HG02571 (cell line): Measurements from ENCODE around the gene OSBPL9.
"Not testable (repeated sequence)": the region's sequence is repeated elsewhere in the genome, so short reads cannot be mapped to it uniquely, and the experiment has no call there.

ENCODE experiments used
- ATAC-seq: cut with Tn5 transposase; IDR thresholded peaks from one replicate; pipeline ENCODE4 v1.9.1; 2021; ENCODE audit warnings: mild to moderate bottlenecking, moderate library complexity; ENCODE audit not compliant: unreplicated experiment

The OSBPL9 gene

DNA sequence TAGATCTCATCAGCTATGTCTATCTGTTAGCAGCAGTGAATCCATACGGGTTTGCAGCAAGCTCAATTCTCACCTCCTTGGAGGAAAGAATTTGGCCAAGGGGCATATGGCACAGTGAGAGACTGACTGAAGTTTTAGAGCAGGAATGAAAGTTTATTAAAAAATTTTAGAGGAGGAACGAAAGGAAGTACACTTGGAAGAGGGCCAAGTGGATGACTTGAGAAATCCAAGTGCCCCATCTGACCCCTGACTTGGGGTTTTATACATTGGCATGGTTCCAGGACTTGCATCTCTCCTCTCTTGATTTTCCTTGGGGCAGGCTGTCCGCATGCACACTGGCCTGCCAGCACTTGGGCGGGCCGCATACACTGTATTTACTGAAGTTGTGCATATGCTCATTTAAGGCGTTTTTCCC is 9.2 kb upstream of the OSBPL9 start:
- ATAC-seq: no peak

DNA sequence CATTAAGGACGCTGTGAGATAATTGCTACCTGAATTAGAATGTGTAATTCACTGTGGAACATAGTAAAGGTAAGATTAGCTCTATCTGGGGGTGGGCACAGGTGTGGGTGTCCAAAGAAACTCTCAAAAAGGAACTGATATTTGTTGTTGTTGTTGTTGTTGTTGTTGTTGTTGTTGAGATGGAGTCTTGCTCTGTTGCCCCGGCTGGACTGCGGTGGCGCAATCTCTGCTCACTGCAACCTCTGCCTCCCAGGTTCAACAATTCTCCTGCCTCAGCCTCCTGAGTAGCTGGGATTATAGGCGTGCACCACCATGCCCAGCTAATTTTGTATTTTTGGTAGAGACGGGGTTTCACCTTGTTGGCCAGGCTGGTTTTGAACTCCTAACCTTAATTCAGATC is 6.8 kb upstream of the OSBPL9 start:
- ATAC-seq: not testable (repeated sequence)

DNA sequence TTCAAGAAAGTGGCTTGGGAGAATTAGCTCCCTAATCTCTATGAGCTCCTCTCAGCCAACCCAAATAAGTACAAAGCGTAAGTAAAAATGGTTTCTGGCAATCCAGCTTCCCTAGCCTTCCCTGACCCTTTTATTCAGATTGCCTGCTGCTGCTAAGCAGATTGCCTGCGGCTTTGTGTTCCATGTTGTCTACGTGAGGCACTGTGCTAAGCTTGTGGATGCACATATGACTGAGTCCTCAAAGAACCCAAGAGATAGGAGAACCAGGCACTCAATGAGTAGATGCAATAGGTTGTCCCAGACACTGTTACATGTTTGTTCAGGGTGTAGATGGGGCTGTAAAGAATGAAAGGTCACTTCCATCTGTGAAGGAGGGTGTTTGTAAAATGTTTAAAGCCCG is 6.3 kb upstream of the OSBPL9 start:
- ATAC-seq: no peak

- no peak for ATAC-seq
Measured at GRCh38 chr1:51612447-51612961, 4.4 kb upstream of the OSBPL9 start.

- no peak for ATAC-seq
Measured at GRCh38 chr1:51615780-51616291, 1.1 kb upstream of the OSBPL9 start.

GRCh38 chr1:51616490-51616889 is 402 bp upstream of the OSBPL9 start:
- no peak for ATAC-seq

DNA sequence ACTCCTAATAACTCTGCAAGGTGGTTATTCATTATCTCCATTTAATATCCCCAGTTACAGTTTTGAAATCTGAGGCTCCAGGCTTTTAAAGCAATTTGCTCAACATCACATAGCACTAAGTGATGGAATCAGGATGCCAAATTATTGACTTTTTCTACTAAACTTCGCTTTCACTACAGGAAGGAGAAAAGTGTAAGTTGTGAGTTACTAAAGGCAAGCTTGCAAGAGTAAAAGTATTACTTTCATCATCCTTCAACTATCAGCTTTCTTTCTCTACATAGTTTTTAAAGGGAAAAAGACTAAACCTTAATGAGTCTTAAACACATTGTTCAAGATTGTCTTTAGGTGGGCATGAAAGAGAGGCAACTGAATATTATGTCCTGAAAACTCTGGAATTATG is 1.8 kb downstream of the OSBPL9 start:
- no peak for ATAC-seq

DNA sequence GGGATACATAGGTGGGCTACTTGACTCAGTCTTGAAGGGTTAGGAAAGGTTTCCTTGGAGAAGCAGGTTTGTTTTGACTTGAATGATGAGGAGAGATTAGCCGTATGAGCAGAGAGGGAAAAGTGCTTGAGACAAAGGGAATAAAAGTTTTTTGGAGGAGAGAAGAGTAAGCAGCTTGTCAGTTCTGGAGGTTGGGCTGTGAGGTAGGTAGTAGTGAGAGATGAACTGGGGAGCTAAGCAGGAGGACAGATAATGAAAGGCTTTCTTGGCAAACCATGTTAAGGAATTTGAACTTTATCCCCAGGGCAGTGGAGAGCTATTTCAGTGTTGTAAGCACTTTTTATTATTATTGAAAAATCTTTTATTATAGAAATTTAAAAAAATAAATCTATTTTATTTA is 3.6 kb downstream of the OSBPL9 start:
- no peak for ATAC-seq

DNA sequence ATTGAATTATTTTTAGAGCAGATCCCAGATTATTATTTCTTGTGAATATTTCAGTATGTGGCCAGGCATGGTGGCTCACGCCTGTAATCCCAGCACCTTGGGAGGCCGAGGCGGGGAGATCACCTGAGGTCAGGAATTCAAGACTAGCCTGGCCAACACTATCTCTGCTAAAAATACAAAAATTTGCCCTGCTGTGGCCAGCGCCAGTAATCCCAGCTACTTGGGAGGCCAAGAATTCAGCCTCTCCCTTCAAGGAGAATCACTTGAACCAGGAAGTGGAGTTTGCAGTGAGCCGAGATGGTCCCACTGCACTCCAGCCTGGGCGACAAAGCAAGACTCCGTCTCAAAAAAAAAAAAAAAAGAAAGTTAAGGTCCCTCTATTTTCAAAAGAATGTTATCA is 4.3 kb downstream of the OSBPL9 start:
- ATAC-seq: no peak

- no peak for ATAC-seq
Measured at GRCh38 chr1:51621841-51622454, 5.1 kb downstream of the OSBPL9 start.

- no peak for ATAC-seq
Measured at GRCh38 chr1:51622455-51622913, 5.6 kb downstream of the OSBPL9 start.

DNA sequence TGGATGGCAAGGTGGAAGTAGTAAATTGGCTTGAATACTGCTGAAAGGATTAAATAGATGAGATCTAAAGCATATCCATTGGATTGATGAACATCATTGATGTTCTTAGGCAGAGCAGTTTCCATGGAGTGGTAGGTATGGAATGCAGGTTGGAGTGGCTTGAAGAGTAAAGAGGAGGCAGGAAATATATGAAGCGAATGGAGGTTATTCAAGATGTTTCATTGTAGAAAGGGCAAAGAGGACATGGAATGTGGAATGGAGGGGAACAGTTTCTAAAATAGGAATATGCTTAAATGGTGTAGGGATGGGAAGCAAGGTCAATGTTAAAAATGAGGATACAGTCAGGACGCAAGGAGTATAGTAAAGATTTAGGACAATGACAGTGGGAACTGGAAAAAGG is 6.1 kb downstream of the OSBPL9 start:
- no peak for ATAC-seq

- no peak for ATAC-seq
Measured at GRCh38 chr1:51623450-51623849, 6.6 kb downstream of the OSBPL9 start.

DNA sequence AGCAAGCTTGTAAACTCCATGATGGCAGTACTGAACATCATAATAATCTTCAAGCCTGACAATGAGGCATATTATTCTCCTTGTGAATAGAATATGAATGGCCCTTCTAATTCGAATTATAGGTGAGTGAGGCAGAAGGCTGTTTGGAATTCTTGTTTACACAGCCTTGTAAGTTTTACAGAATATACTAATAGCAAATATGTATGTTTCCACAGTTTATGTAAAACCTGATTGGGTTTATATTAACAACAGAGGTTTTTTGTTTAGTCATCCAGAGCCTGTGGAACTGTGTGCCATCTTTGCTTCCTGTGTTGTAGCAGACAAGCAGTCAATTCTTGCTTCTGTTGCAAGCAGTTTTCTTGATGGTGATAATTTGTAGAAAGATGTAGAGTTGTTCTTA is 8.0 kb downstream of the OSBPL9 start:
- no peak for ATAC-seq

DNA sequence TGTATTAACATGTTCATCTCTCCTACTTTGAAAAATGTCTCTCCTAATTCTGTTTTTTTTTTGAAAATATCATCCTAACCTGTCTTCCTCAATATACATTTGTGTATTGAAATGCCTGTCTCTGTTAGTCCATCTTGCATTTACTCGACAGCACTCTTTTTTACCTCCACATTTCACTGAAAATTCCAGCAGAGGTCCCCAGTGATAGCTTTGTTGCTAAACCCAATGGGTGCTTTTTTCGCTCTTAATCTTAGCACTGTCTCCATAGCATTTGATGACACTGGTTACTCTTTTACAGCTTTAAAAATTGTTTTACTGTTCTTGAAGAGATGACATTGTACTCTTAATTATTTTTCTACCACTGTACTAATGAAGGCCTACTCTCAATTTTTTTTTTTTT is 10.8 kb downstream of the OSBPL9 start:
- no peak for ATAC-seq

- ATAC-seq: no peak
Measured at GRCh38 chr1:51628715-51629590, 12.1 kb downstream of the OSBPL9 start.

DNA sequence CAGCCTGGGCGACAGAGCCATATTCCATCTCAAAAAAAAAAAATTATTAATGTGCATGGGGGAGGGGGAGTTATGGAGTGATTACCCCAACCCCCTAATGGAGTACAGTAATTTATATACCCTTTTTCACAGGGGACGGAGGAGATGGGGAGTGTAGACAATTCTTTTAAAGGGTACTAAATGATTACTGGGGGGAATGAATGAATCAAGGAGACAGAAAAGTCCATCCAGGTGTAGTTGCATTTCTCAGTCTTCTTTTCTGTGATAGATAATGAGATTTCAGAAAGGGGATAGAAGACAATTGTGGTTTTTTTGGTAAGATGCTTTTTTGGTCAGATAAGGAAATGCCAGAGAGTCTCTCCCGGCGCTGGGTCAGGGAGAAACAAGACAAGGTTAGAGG is 13.0 kb downstream of the OSBPL9 start:
- no peak for ATAC-seq

- no peak for ATAC-seq
Measured at GRCh38 chr1:51630393-51630792, 13.5 kb downstream of the OSBPL9 start.

DNA sequence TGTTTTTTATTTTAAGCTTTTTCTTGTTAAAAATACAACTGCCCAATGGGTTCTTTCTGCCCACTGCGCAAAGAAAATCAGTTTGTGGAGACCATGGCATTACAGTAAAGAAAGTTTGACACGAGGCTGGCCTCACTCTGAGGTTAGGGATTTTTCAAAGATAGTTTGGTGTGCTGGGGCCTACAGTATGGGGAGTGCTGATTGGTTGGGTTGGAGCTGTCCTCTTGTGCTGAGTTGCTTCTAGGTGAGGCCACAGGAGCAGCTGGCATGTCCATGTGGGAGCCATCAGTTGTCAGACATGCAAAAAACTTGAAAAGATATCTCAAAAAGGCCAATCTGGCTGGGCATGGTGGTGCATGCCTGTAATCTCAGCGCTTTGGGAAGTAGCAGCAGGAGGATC is 14.0 kb downstream of the OSBPL9 start:
- no peak for ATAC-seq

- no peak for ATAC-seq
Measured at GRCh38 chr1:51631747-51632146, 14.9 kb downstream of the OSBPL9 start.

GRCh38 chr1:51634618-51635017 is 17.7 kb downstream of the OSBPL9 start:
- no peak for ATAC-seq

- ATAC-seq: no peak
Measured at GRCh38 chr1:51635615-51636014, 18.7 kb downstream of the OSBPL9 start.
